Heart right ventricle (tissue), 16 donors: Measurements from ENCODE around the gene REPIN1. TPM values are rescaled to one million over a fixed set of nuclear protein-coding genes. Genes with fewer than 3 reads are reported as not detected.

Source experiments
- ATAC-seq, 8 donors: fragments of 200-7000 bp; cut with Tn5 transposase; one replicate each; pipeline ENCODE4 v1.9.1; 2020; ENCODE audit warnings: mild to moderate bottlenecking in 8 of 8, moderate library complexity in 8 of 8, moderate number of reproducible peaks in 1 of 8
- DNase-seq, 2 donors: peaks; one replicate each; pipeline ENCODE4 v3.0.0-alpha.2; 2020
- H3K27ac ChIP-seq, 10 donors: fragments of 200-600 bp; sonication (generic) in 2 of 10; one replicate each; pipeline versions ENCODE4 v1.5.0 to v1.8.0; 2020 to 2022; ENCODE audit warnings: mild to moderate bottlenecking in 3 of 10
- H3K27me3 ChIP-seq, 7 donors: fragments of 200-600 bp; one replicate each; pipeline ENCODE4 v1.8.0; 2021 to 2022; ENCODE audit warnings: mild to moderate bottlenecking in 2 of 7
- H3K36me3 ChIP-seq, 9 donors: fragments of 200-600 bp; sonication (generic) in 1 of 9; one replicate each; pipeline versions ENCODE4 v1.5.0 to v1.8.0; 2020 to 2022; ENCODE audit warnings: mild to moderate bottlenecking in 2 of 9
- H3K4me1 ChIP-seq, 9 donors: fragments of 200-600 bp; sonication (generic) in 1 of 9; one replicate each; pipeline versions ENCODE4 v1.5.0 to v1.8.0; 2020 to 2022; ENCODE audit warnings: mild to moderate bottlenecking in 4 of 9
- H3K4me3 ChIP-seq, 10 donors: fragments of 200-600 bp; sonication (generic) in 2 of 10; one replicate each; pipeline versions ENCODE4 v1.5.0 to v1.8.0; 2020 to 2022; ENCODE audit warnings: mild to moderate bottlenecking in 7 of 10, moderate library complexity in 2 of 10
- H3K9me3 ChIP-seq, 11 donors: fragments of 200-600 bp in 10 of 11; sonication (generic) in 2 of 11; one replicate each; pipeline versions ENCODE4 v1.5.0 to v1.8.0; 2013 to 2022; ENCODE audit warnings: mild to moderate bottlenecking in 2 of 11, control low read depth in 1 of 11, moderate library complexity in 1 of 11
- WGBS, 2 donors: extraction: QIAGEN DNeasy Blood & Tissue Kit; methylation state at CpG; one replicate each; pipeline ENCODE4 v1.1.7; 2013; ENCODE audit warnings: inconsistent platforms in 1 of 2; 5-methylcytosine and 5-hydroxymethylcytosine counted together
- intact Hi-C, 10 donors: fragments of 100-400 bp; cut with DNase I; formaldehyde crosslinking; loops; one replicate each; pipeline versions ENCODE4 v1.11.1 to v1.14.2; 2022
- polyA plus RNA-seq, 2 donors: library from polyadenylated mRNA; stranded (reverse); fragments of 200-250 nt; gene quantifications; one replicate each; pipeline ENCODE4 v1.2.3, GENCODE V29; 2013
- total RNA-seq, 10 donors: library from RNA; stranded (reverse); fragmentation: NEBNext Ultra II Directional in 3 of 10; extraction: Animal tissue kit (Norgen Biotek cat#: 25700) in 3 of 10; gene quantifications; one replicate each; pipeline versions ENCODE4 v1.2.1 to v1.2.4, GENCODE V29; 2021 to 2023
- TF ChIP-seq, protein P1 (sequence below), 9 donors: fragments of 200-600 bp; sonication (generic) in 2 of 9; IDR thresholded peaks; one replicate each; pipeline versions ENCODE4 v1.5.0 to v1.8.0; 2021 to 2022; ENCODE audit warnings: antibody characterized with exemption in 9 of 9, mild to moderate bottlenecking in 5 of 9, moderate library complexity in 1 of 9
- donor health status: Arrhythmogenic right ventricular cardiomyopathy.
- donor health status: ischemic (EF 13 %, LVEDD 7.1; RV severe dilation, severe dysfunction).
- donor health status: healthy with polysubstance abuse.
- donor health status: DM: no; HTN: yes; CAD: no.
- donor health status: DM: no; HTN: no; CAD: no.
- donor health status: ischemic (EF 25% LVEDD 6.9; RV normal size, moderate dysfunction).
- donor health status: ischemic (EF 25% LVEDD 5.7; RV mildly dilated, moderate dysfunction).
- donor health status: healthy.
- donor health status: DM: yes; HTN: yes; CAD: no.
- donor health status: Ischemic cardiomyopathy.
- donor health status: ischemic (EF 35%, LVEDD 5.7; RV mildly dilated, moderate dysfunction).
- donor health status: nonischemic (EF 11% LVEDD 7.7; RV severe dilation, severe dysfunction).
- donor health status: DM: yes; HTN: yes; CAD: no.
- donor health status: PGD.
- donor health status: ischemic (EF 29% LVEDD 5.4; RV normal size, mild dysfunction).
- donor health status: nonischemic (EF 23%, LVEDD 6.1; RV moderate dilation, normal function).

REPIN1 gene
- total and polyA plus RNA-seq, 12 donors = 51.0 to 132 (median 109) TPM

- Histone ChIP-seq H3K9me3 (no peaks in the 10 kb centered on the region), H3K27ac (no peak overlapping the region), H3K27me3 (no peaks in the 10 kb centered on the region), H3K4me1 (peaks cover 0 to 16% (median 0%) of the 10 kb centered on the region in 9 donors), H3K36me3 (peaks cover 0 to 34% (median 5%) of the 10 kb centered on the region in 9 donors), H3K4me3 (no peak overlapping the region)
- intact Hi-C loops = no loop called here
- no peak for DNase-seq
- WGBS, 2 donors = 96 to 98% methylated on average over 80 to 91 of the region's 91 CpGs
- ATAC-seq = peak in 2 of 8 donors; percentile 14 to 18
- TF ChIP-seq, protein P1, sequence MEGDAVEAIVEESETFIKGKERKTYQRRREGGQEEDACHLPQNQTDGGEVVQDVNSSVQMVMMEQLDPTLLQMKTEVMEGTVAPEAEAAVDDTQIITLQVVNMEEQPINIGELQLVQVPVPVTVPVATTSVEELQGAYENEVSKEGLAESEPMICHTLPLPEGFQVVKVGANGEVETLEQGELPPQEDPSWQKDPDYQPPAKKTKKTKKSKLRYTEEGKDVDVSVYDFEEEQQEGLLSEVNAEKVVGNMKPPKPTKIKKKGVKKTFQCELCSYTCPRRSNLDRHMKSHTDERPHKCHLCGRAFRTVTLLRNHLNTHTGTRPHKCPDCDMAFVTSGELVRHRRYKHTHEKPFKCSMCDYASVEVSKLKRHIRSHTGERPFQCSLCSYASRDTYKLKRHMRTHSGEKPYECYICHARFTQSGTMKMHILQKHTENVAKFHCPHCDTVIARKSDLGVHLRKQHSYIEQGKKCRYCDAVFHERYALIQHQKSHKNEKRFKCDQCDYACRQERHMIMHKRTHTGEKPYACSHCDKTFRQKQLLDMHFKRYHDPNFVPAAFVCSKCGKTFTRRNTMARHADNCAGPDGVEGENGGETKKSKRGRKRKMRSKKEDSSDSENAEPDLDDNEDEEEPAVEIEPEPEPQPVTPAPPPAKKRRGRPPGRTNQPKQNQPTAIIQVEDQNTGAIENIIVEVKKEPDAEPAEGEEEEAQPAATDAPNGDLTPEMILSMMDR (IDR thresholded peaks at IDR 0.05) = no peak
These were observed 28.9 kb downstream of the REPIN1 start for GRCh38 chr7:150397346-150398107.

GRCh38 chr7:150398108-150398964 lies 29.7 kb downstream of the REPIN1 start:
- ATAC-seq = peak in 6 of 8 donors; percentile 27 to 82 (median 67)
- no peak for DNase-seq
- 73 to 81% methylated on average over 27 of the region's 27 CpGs for WGBS, 2 donors
- Histone ChIP-seq H3K27ac (no peak overlapping the region), H3K4me1 (peaks cover 0 to 16% (median 0%) of the 10 kb centered on the region in 9 donors), H3K4me3 (no peak overlapping the region), H3K36me3 (peaks cover 0 to 31% (median 5%) of the 10 kb centered on the region in 9 donors), H3K9me3 (no peaks in the 10 kb centered on the region), H3K27me3 (no peaks in the 10 kb centered on the region)
- TF ChIP-seq, protein P1 (IDR thresholded peaks at IDR 0.05) = no peak
- intact Hi-C loops = no loop called here

DNA sequence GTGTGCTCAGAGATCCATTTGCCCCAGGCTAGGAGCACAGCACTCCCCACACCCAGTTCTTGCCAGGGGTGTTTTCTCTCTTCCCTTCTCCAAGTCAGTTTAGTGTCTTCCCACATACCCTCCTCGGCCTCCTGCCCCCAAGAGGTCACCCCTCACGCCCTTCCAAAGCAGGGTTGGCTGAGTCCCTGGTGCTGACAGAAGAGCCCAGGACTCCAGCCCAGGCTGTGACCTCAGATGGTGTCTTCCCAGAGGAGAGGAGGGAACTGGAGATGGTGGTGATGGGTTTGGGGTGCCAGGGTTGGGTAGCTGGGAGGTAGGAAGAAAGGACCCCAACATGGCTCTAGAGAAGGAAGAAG lies 30.3 kb downstream of the REPIN1 start:
- intact Hi-C loops = no loop called here
- no peak for DNase-seq
- H3K36me3 ChIP-seq = peaks cover 0 to 30% (median 5%) of the 10 kb centered on the region in 9 donors
- H3K4me3 ChIP-seq = no peak overlapping the region
- peak in 5 of 8 donors; percentile 5 to 32 (median 25) for ATAC-seq
- peaks cover 3 to 23% (median 5%) of the 10 kb centered on the region in 9 donors for H3K4me1 ChIP-seq
- TF ChIP-seq, protein P1 (IDR thresholded peaks at IDR 0.05) = no peak
- H3K27me3 ChIP-seq = no peaks in the 10 kb centered on the region
- H3K9me3 ChIP-seq = no peaks in the 10 kb centered on the region
- H3K27ac ChIP-seq = no peak overlapping the region
- 28 to 74% methylated on average over 2 of the region's 2 CpGs for WGBS, 2 donors

- Histone ChIP-seq H3K27ac (no peak overlapping the region), H3K36me3 (peaks cover 0 to 30% (median 5%) of the 10 kb centered on the region in 9 donors), H3K4me1 (peaks cover 9 to 28% (median 10%) of the 10 kb centered on the region in 9 donors), H3K27me3 (no peaks in the 10 kb centered on the region), H3K4me3 (no peak overlapping the region), H3K9me3 (no peaks in the 10 kb centered on the region)
- TF ChIP-seq, protein P1 (IDR thresholded peaks at IDR 0.05) = no peak
- 84 to 85% methylated on average over 15 of the region's 15 CpGs for WGBS, 2 donors
- no peak for DNase-seq
- intact Hi-C loops = no loop called here
- no peak for ATAC-seq
These were observed 30.9 kb downstream of the REPIN1 start for GRCh38 chr7:150399421-150400007.
